GM18502 (cell line): ENCODE results near the gene CISH.

ENCODE experiments used
- ATAC-seq: cut with Tn5 transposase; IDR thresholded peaks from one replicate; pipeline ENCODE4 v1.9.1; 2021; ENCODE audit warnings: mild to moderate bottlenecking; ENCODE audit not compliant: unreplicated experiment, poor library complexity

The CISH gene

DNA sequence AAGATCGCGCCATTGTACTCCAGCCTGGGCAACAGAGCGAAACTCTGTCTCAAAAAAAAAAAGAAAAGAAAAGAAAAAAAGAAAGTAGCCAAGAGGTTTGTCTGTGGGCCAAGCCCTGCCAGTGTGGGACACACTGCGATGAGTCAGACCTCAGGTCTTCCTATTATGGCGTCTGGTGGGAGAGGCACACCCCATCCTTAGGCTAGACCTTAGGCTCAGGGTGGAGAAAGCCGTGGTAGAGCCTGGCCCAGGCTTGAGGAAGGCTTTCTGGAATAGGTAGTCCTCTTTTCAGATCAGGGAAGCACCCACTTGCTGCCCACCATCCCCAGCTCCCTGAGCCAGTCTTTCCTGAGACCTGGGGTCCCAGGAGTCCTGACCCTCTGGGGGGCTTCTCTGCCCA is 36.2 kb downstream of the CISH start:
- no peak for ATAC-seq

GRCh38 chr3:50574444-50574831 is 37.1 kb downstream of the CISH start:
- no peak for ATAC-seq

GRCh38 chr3:50573566-50574443 is 37.8 kb downstream of the CISH start:
- no peak for ATAC-seq

- no peak for ATAC-seq
Measured at GRCh38 chr3:50572801-50573371, 38.7 kb downstream of the CISH start.

DNA sequence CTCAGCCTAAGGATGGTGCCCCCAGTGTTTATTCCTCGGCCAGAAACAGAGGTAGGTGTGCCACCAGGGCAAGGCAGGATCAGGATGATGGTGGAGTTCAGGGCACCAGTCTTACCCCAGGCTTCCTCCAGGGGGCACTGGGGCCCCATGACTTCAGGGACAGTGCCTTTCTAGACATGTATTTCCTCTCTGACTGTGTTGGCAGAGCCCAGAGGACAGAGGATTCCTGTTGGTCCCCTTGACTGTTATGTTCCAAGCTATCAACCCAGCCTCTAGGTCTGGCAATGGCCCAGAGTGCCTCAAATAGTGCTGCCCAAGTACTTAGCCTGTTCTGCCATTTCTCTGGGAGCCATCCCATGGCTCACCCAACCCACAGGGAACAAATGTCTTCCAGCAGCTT is 39.4 kb downstream of the CISH start:
- ATAC-seq = no peak

DNA sequence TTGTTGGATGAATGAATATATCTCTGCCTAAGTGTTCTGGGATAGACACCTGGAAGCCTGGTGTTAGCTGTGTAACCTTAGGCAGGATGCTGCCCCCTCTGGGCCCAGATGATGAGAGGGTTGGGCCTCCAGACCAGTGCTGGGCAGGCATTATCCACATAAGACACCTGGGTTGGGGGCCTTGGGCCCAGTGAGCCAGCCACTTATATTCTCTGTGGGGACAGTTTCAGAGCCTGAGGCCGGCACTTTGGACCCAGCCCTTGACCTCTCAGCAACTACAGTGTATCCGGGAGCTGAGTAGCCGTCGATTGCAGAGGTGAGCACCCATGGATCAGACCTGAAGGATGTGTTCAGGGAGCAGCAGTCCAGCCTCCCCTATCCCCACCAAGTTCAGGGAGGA is 40.1 kb downstream of the CISH start:
- no peak for ATAC-seq

DNA sequence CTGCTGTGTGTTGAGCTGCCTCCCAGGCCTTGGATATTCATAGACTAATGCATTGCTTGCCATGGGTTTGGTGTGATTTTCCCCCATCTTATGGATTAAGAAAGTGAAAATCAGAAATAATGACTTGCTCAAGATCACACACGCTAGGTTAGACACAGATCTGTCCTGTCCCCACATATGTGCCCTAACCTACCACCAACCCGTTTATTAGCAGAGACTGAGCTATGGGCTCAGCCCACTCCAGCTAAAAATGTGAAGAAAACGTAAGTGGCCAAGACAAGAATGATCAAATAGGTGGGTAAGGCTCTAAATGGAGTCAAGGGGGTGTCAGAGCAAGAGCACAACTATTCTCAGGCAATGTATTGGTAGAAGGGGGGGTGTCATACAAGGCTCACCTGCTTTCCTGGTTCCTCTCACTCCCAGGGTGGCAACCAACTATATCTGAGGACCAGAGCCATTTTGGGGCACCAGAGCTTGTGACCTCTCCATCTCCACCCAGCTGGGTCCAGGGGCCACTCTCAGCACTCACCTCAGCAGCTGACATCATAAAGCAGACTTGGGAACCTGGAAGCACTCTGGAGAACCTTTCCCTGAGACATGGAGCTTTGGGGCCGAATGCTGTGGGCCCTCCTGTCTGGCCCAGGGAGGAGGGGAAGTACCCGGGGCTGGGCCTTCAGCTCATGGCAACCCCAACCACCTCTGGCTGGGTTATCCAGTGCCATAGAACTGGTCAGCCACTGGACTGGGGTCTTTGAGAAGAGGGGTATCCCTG is 40.9 kb downstream of the CISH start:
- no peak for ATAC-seq

GRCh38 chr3:50568947-50569749 is 42.4 kb downstream of the CISH start, which contains the start of gene HEMK1:
HEMK1 (plus strand) TSS chr3:50569522; CDS start chr3:50571105, 1,583 bp downstream.
- ATAC-seq = peak; percentile 73

- ATAC-seq = peak; percentile 81
Measured at GRCh38 chr3:50567386-50568167, 44.0 kb downstream of the CISH start, which contains the start of gene C3orf18. C3orf18 (minus strand) TSS chr3:50567747; CDS start chr3:50565699, 2,048 bp downstream.

DNA sequence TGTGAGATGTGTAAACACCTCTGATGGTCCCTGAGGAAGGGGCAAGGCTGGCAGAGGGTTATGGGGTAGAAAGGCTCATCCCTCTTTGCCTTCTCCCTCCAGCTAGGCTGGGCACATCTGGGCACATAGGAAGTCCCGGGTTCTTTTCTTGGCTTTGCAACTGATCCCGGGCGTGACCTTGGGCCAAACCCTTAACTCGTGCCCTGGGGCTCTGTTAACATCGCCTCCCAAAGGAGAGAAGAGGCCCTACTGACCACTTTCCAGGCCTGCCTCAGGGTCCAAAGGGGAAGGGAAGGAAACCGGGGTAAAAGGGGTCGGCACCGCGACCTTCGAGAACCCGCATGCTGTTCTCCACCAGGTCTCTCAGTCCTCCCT is 44.6 kb downstream of the CISH start:
- no peak for ATAC-seq

DNA sequence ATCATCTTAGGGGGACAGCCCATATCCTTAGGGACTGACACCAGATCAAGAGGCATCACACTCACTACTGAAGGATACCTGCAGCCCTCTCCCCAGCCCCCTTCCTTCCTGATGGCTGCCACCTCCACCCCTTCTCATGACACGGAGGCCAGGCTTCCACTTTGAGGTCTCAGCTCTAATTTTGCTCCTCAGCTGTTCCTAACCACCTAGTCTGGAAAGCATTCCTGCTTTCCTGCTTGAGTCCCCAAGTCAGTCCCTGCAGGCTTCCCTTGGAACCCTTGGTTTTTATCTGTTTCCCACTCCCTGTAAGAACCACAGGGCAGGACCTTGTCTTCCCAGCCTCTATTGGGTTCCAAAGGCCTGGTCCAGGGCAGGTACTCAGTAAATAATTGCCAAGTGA is 47.3 kb downstream of the CISH start:
- no peak for ATAC-seq

- ATAC-seq = no peak
Measured at GRCh38 chr3:50563867-50564266, 47.7 kb downstream of the CISH start.

DNA sequence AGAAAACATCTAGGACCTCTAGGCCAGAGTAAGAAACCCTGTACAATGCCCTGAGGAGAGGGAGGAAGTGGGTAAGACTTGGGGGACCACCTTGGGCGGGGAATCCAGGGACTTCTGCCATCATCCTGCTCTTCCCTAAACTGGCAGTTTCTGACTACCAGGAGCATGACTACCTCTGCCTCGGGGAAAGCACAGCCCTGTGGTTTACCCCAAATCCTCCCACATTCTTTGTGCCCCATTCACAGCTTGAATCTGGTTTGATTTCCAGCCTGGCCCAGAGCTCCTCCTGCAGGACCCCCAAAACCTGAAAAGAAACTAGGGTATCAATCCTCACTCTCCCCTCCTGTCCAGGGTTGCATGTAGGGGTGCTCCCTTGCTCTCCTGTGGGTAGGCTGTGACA is 48.7 kb downstream of the CISH start:
- no peak for ATAC-seq

DNA sequence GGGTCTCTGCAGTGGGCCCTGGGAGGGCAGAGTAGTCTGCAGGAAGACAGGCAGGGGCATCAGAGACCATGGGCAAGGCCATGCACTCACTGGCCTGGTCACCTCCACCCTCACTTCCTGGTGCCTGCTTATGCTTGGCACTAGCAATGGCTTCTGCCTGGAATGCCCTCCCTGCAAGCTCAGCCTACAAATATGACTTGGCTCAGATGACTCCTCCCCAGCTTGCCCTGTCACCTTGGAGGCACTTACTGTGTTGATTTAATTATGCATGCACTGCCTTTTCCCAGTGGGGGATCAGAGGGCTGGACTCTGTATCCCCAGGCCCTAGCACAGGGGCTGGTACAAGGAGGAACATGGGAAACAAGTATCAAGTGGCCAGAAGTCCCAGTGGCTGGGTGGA is 51.9 kb downstream of the CISH start:
- no peak for ATAC-seq

DNA sequence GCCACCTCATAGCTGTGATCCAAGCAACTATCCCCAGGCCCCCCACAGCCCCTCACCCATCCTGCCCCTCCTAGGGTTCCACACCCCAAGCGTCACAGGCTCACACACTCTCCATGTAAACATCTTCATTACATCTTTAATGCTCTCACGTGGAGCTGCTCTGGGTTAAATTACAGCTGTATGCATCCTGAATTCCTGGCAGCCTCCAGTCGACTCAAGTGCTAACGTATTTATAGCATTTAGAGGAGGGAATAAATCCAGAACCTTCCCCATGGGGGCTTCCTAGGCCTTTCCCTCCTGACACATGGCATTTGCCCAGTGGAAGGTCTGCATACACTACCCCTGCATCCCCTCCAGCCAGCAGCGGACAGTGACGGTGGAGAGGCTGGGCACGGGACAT is 53.7 kb downstream of the CISH start:
- ATAC-seq = no peak

DNA sequence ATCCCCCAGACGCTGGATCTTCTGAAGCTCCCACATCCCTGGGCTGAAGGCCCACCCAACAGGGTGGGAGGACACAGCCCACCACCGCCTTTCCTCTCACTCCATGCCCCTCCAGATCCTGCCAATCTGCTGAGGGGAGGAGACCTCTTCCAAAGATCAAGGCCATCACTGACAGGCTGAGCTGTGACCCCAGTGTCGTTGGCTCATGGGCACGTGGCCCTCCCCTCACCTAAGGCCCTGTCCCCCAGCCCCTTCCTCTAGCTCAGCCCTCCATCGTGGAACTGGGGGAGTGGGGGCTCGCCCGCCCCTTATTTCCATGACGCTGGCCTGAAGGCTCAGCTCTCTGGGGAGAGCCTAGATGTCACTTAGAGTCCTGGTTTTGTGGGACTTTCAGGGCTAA is 54.5 kb downstream of the CISH start:
- ATAC-seq = no peak
